NCI-H1092 (cell line): Measurements from ENCODE around the gene TMEM140.

Experiments
- DNase-seq: peaks from one replicate; lab custom pipeline; 2025; lab: John Stamatoyannopoulos, UW

Gene TMEM140

DNA sequence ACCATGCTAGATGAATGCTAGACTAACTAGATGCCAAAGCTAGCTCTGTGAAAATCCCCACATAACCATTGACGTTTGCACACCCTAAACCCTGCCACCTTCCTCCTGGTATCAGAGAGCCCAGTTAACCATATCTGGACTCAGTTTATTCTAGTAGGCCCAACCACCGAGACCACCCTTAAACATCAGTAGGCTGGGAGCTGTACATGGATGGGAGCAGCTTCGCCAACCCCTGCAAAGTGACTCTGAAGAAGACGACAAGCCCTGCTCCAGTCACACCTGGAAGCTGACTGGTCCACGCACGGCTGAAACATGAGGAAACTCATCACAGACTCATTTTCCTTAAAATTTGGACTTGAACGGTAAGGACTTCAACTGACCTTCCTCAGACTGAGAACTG, 27.1 kb downstream of the TMEM140 start:
- DNase-seq: no peak

DNA sequence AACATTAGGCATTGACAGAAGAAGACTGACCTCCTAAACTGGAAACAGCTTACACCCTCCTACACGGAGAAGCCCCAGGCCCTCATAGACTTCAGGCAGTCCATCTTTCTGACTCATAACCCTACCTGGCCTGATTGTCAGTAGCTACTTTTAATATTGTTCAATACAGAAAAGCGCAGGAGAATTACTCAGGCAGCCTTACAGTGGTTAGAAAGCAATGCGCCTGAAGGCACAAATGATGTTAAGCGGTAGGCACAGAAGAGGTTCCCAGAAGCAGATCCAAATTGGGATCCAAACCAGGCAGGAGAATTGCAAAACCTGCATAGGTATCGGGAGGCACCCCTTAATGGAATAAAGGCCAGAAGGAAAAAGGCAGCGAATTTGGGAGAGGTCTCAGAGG, 28.1 kb downstream of the TMEM140 start:
- DNase-seq: no peak

DNA sequence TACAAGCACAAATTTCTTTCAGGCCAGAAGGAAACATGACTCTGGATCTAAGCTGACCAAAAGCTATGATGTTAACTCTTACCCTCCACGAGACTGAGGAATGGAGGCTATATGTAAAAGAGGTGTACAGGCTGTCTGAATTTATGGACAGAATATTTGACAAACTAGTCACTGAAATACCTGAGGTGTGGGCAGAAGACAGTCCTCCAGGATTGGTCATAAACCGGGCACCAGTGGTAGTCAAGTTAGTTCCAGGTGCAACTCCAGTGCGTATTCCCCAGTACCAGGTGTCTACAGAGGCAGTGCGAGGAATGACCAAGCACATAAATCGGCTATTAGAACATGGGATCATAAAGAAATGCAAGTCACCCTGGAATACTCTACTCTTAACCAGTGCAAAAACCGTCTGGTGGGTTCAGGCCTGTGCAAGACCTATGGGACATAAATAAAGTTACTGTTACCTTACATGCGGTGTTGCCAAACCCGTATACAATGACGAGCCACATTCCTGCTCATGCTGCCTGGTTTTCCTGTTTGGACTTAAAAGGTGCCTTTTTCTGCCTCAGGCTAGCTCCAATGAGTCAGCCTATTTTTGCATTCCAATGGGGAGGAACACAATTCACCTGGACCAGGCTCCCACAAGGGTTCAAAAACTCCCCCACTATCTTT, 29.3 kb downstream of the TMEM140 start:
- DNase-seq: no peak

DNA sequence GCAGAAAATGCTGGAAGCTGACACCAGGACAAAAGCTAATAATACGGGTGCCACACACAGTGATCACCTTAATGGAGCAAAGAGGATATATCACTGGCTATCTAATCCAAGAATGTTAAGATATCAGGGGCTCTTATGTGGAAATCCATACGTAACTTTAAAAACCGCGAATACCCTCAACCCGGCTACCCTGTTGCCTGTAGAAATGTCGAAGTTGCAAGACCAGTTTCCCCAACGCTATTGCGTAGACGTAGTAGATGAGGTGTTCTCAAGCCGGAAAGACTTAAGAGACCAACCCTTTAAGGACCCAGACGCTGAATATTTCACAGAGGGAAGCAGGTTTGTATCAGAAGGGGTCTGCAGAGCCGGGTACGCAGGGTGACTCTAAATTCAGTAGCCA, 30.5 kb downstream of the TMEM140 start:
- no peak for DNase-seq

DNA sequence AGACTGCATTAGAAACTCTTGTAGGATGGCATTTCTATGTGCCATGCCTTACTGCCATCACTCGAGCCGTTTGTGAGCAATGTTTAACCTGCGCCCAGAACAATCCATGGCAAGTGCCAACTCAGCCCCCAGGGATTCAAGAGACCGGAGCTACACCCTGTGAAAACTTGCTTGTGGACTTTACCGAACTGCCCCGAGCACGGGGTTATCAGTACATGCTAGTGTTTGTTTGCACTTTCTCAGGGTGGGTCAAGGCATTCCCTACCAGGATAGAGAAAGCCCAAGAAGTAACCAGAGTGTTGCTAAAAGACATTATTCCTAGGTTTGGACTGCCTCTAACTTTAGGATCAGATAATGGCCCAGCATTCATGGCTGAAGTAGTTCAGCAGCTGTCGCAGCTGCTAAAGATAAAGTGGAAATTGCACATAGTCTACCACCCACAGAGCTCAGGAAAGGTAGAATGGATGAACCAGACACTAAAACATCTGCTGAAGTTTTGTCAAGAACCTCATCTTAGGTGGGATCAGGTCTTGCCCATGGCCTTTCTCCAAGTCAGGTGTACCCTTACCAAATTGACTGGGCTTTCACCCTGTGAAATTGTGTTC, 31.6 kb downstream of the TMEM140 start:
- DNase-seq: no peak

DNA sequence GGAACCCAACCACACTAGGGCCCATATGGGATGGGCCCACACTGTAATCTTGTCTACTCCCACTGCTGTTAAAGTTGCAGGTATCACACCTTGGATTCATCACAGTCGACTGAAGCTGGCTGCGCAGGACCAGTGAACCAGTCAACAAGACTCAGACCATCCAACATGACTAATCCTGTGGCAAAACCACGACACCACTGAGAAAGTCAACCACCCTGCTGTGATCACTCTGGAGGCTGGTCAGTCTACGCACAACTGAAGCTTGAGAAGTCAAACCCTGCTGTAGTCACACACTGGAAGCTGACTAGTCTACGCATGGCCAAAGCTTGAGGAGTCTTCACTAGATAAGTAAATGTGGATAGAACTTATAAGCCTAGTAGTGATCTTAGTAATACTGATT, 32.2 kb downstream of the TMEM140 start:
- DNase-seq: no peak

DNA sequence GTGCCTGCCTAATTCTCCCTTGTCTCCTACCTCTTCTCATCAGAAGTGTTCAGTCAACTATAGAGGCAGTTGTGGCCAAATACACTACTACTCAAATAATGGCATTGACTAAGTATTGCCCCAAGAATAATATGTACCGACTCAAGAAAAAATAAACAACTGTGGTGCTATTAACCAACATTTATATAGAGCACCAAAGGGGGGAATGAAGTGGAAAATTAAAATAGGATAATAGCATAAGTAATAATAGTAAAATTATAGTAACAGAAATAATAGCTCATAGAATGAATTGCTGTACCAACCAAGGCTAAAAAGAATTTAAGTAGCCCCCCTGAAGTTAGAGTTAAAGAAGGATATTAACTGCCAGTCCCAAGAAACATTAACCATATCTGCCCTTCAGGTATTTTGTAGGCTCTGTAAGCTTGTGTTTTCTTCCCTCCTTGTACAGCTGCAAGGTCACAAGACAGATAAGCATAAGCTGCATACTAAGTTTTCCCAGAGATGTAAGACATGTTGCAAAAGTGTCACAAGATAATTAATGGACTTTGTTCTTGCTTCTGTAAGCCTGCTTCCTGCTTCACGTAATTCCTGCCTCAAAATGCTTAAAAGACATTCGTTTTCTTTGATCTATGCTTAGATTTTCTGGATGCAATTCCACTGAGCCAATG, 33.5 kb downstream of the TMEM140 start:
- no peak for DNase-seq

DNA sequence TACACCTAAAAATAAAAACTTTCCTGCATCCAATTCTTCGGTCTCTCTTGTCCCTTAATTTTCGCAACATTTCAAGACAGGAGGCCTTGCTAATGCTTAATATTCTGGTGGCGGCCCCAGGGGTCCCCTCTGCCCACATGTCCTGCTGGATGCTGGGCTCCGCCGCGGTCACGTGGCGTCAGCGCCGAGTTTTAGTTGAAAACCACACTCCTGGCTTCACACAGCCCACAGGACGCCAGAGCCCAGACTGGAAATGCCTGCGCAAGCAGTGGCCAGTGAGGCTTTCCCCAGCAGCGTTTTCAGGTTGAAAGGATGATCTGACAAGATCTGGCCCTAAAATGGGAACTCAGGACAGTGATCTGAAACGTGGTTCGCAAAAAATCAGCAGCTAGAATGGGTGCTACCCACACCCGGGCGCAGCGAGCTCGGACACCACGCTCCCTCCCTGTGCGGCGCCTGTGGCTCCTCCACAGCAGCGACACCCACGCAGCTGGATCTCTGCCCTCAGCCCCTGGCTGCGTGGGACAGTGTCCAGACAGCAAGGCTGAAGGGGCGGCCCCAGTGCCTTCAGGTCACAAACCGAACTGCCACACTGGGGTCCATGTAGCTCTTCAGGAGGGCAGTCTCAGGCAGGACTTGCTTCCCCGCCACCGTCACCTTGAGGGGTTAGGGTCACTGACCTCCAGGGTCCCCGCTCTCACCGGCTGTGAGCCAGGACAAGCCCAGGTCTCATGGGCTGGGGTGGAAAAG, 34.2 kb downstream of the TMEM140 start:
- DNase-seq: no peak

DNA sequence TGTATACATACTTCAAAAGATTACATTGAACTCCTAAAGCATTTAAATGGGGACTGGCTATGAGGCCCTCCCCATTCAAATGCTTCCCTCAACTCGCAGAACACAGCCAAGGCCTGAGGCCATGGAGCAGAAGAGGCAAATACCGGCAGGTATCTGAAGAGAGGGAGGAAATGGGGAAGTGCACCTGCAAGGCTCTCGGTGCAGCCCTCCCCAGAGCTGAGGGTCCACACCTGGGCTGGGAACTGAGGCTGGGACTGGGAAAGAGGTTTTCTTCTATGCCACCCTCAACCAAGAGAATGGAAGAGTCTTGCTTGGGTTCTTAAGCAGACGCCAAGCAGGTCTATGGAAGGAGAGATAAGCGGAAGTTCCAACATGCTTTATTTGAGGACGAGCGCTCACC, 35.6 kb downstream of the TMEM140 start:
- no peak for DNase-seq

DNA sequence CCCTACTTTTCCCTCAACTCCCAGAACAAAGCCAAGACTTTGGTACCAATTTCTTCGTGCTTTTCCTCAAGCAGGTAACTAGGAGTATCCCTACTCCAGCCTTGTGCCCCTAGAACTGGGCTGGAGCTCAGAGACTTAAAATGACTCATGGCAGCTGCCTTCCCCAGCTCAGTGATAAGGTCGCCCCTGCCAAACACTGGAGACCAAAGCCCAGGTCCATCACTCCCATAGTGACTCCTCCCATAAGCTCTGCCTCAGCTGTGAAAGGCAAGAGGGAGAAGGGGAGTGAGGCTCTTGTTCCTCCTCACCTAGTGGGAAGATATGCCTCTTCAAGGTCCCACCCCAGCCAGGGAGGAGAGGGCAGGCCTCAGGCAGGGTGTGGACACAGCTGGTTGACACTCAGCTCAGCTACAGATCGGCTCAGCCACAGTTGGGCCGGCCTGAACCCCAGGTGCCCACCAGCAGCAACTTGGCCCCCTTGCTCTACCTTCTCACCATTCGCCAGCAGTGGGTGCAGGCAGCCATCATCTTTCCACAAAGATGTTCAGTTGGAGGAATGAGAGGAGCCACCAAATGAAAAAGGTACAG, 36.5 kb downstream of the TMEM140 start:
- no peak for DNase-seq

DNA sequence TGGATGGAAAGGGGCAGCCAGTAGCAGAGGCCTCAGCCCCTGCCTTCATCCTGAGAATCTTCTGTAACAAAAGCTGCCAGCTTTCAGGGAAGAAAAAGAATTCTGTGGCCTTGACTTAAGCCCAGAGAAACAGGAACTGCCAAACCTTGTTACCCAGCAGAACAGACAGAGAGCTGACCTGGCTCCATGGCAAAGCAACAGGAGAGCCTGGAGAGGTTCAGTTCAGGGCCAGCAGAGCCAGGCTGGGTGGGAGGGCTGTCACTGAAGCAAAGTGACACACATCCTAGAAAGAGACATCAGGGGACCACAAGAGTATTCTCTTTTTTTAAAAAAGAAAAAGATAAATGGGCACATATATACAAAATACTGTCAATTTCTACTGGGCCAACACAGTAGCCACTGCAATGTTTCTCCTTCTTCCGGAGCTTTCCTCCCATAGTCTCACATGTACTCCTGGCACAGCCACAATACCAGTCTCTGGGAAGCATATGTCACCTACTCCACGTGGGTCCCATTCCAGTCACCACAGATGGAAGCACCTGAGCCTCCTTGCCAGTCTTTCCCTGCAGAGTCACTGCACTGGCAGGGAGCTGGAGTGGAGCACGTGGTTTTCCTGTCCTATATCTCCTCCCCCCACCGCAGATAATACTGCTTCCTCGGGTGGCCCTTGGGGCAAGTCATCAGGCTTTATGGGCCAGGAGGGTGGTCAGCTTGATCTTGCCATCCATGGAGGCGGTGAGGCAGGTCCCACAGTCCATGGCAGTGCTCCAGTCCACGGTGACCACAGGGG, 37.8 kb downstream of the TMEM140 start:
- DNase-seq: no peak

DNA sequence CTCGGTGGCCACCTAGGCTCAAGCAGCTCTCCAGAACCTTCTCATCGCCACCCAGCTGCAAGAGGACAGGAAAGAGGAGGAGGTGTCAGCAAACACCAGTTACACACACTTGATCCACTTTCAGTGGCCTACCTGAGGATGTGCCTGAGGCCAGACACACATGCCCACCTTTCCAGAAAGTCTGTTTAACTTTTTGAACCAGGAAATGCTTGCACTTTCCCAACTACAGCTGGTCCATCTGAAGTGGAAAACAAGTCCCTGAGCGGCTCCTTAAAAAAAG, 38.3 kb downstream of the TMEM140 start:
- DNase-seq: no peak

DNA sequence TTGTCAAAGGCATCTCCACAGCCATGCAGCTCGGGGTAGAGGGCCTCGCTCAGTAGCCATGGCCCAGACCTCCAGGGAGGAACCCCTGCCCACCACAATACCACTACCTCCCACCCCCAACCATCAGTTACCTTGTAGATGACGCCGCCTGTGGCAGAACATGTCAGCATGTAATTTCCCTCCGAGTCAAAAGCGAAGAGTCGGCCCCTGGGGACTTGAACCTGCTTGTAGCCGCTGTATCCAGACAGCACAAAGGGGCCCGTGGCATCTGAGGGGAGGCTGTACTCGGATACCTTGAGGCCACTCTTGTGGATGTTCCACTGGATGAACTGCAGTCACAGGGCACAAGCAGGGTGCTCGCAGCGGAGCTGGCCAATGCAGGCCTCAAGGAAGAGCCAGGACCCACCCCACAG, 39.0 kb downstream of the TMEM140 start:
- DNase-seq: no peak

DNA sequence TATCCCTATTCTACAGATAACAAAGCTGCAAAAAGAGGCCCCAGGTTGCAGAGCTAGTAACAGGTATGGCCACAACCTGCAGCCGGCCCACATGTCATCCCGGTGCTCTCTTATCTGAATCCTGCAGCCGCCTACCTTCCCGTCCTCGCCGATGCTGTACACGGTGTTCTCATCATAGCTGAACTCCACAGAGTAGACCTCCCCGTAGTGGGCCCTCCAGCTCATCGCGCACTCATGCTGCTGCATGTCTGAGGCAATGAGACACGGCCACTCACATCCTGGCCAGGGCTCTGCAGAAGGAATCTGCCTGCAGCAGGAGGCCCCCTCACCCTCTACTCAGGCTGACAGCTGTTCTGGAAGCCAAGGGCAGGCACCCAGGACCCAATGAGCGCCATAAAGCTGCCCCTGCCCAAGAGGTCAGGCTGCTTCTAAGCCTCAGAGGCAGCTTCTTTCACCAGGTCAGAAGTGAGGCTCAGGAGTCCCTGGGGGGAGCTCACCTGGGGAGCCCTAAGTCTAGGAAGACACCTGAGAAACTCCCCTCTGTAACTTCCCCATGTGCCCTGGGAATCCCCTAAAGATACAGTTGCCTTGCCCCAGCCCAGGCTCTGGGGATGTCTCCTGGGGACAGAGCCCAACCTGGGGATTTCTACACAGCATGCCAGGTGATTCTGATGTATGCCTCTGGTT, 40.6 kb downstream of the TMEM140 start:
- no peak for DNase-seq

DNA sequence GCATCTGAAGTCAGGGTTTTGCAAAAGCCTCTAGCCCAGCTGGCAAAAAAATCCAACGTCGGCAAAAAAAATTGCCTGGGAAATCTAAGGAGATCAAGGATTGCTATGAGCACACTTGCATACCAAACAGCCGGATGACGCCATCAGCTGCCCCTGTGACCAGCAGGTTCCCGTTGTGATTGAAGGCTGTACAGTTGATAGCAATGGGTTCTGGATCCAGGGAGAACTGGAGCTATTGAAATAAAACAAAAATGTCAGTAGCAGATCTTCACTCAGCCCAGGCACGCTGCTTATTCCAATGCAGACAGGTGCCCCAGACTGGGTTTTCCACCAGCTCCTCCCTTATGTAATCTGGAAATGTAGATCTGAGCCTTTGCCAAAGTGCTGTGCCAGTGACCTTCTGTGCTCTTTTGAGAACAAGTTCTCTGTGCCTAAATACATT, 41.4 kb downstream of the TMEM140 start:
- DNase-seq: no peak

DNA sequence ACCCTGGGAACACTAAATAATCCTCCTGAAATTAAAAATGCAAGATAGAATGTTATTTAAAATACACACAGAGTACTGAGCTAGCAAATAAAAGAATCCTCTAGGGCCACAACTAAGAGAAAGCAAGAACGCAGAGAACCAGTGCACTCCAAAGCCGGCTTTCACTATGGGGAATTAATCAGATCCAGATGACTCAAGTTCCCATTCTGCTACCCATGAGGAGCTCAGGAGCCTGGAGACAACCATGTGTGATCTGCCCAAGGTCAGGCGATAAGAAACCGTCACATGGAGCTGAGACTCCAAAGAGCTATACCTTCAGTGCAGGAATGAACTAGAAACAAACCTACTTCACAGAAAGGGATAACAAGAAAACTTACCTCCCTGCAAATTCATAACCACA, 42.1 kb downstream of the TMEM140 start:
- no peak for DNase-seq

DNA sequence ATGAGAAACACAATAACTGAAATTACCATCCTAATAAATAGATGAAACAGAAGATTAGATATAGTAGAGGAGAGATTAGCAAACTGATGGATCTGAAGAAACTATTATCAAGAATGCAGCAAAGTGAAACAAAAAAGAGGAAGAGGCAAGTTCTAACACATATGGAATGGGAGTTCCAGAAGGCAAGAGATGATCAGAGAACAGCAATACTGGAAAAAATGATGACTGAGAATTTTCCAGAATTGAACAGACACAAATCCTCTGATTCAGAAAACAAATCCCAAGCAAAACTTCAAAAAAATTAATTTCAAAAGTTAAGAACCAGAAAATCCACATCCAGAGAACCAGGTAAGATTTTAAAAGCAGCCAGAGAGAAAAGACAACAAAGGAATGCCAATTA, 42.8 kb downstream of the TMEM140 start:
- DNase-seq: no peak

DNA sequence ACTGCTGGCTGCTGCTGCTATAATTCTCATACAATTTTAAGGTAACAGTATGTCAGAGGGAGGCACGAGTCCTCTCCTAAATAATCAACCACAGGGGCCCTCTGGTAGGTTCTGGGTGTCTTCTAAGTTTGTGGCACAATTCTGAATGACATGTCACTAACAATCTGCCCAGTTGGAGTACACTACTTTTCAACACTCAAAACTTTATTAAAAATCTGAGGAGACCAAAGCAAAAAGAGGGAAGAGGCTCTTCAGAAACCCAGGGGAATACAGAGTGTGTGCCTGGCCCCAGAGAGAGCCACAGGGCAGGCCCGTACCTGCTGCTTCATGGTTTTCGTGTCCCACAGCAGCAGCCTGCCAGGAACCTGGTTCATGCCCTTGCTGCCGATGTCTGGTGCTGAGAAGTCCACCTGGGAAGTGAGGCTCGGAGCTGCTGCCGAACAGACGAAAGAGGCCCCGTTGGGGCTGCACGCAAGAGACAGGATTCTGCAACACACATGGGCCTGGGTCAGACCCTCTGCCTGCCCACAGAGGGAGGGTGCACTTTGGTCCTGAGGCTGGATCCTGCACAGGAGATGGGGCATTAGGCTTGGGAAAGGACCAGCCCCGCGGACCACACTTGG, 45.2 kb downstream of the TMEM140 start:
- no peak for DNase-seq

DNA sequence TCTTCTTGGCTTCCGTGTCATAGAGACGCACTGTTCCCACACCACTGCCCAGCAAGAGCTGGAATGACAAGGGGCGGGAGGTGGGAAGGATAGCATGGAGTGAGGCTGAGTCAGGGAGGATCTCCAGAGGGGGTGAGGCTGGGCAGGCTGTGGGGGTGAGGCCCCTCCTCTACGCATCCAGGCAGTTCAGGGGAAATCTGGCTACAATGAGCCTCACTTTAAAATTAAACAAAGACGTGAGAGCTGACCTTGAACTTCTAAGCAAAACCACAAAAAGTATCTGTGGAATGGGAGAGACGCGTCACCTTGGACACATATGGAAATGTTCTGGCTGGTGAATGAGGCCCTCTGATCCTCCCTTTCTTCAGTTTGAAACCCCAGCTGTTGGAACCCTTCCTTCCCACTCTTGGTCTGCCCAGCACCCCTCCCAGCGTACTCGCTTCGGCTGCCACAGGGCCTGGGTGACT, 45.8 kb downstream of the TMEM140 start:
- no peak for DNase-seq

DNA sequence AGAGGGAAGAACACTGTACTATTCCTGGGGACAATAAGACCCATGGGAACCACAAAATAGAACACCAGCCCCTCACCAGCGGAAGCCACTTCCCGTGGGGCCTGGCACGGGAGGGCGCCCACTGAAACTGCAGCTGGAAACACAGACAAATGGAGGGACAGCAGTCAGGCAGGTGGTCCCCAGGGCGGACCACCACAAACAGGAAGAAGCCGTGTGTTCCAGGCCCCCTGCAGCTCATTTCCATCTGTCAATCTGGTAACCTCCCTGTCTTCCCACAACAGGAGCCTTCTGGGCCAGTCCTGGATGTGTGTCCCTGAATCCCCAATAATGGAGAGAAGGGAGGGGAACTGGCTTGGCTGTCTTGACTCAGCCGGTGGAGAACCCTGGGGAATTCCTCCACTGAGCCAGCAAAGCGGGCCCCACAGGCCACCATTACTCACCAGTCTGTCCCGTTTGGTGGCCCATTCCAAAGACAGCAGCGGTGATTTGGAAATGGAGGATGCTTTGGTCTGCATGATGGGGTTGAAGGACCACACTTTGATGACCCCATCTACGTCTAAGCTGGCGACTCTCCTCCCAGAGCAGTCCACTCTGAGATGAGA, 46.7 kb downstream of the TMEM140 start:
- no peak for DNase-seq
